Nasal cavity respiratory epithelium epithelial cell of viscerocranial mucosa (primary cell): ENCODE results near the gene TEX30. TPM values are rescaled to one million over a fixed set of nuclear protein-coding genes. Genes with fewer than 3 reads are reported as not detected.

Source experiments
- total RNA-seq: library from RNA; depleted of rRNA; stranded (reverse); fragments of >200 nt; gene quantifications from 2 replicates; pipeline ENCODE4 v1.2.3, GENCODE V29; 2014

The TEX30 gene
- 9.0 and 20.2 TPM in 2 replicates for total RNA-seq

DNA sequence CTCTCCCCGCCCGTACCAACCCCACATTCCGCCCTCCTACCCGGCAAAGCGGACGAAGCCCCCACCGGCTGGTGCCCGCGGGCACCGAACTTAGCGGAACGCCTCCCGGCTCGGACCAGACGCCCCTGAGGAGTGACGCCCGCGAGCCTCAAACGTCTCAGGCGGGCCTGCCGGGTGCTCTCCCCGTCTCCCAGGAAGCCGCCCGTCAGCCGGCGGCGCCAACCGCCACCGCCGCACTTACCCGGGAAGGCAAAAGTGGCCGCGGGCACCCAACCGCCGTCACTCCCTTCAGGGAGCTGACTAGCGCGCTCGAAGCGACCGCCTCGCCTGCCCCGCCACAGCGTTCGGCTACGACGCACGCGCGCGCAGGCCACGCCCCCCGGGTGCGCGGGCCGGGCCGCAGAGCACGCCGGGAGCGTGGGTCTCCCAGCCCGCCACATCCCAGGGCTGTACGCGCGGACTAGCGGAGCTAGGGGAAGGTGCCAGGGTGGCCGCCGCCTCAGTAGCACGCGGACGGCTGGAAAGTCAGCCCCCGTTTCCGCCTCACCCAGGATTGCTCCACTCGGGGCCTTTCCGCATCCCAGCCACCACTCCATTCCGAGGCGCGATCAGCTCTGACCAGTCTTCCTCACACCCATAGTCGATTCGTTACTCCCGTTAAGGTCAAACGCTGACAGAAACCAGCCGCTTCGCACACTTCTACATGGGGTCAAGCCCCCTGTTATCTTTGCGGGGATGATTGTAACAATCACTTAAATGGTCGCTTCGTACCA lies at the start of gene TEX30:
Gene TEX30 (minus strand): TSS at position 346 of the 773 bp plus-strand sequence. CDS start 3,760 bp downstream, outside the sequence.

DNA sequence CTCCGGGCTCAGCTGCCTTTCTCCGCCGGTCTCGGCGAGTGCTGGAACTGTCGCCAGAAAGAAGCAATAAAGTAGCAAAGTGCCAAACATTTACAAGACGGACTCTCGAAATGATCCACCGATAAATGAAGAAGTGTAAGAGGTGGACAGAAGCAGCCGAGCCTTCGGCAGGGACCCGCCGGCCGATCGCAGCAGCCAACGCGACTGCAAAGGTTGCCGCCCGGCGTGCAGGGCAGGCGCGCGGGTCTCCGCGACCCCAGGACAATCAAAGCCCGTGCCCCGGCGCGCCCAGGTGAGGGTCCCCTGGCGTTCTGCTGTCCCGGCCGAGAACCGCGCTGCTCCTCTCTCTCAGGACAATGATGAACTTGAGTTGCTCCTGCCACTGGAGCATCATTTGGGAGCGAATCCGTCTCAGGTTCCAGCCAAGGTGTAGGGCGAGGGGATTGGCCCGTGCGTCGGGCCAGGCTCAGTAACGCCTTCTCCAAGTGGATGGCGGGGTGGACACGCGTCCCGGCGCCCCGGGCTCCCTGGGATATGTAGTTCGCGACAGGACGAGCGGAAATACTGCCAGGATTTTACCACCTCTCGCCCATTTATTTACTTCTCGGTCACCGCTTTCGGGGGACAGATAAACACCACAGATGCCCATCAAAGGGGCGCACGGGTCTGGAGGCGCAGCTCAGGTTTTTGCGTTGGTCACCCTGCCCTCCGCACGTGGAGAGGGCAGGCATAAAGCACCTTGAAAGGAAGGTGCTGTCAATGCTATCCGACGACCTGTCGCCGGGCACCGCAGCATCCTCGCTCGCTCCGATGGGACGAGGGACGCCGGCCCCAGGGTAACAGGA lies 25.2 kb upstream of the TEX30 start, which contains the start of the genes BIVM and POGLUT2:
Gene BIVM (plus strand): TSS at position 539 of the 845 bp plus-strand sequence. CDS start 8,149 bp downstream, outside the sequence.
Gene POGLUT2 (minus strand): TSS at position 396 of the 845 bp plus-strand sequence. CDS start 306 bp downstream, at position 90.

Other genes starting within 250 kb of the TEX30 start
- 36.6 and 41.6 TPM in 2 replicates for gene TPP2, start 176.8 kb downstream of the TEX30 start, total RNA-seq
- not detected in 2 replicates for gene METTL21C, start 78.7 kb downstream of the TEX30 start, total RNA-seq
- gene POGLUT2, start 25.2 kb upstream of the TEX30 start, total RNA-seq = 9.9 and 11.4 TPM in 2 replicates
- gene BIVM, start 25.3 kb upstream of the TEX30 start, total RNA-seq = 9.6 and 18.9 TPM in 2 replicates
- gene ERCC5, start 72.2 kb upstream of the TEX30 start, total RNA-seq = 44.9 and 52.3 TPM in 2 replicates